Skin of body (tissue), 2 donors: ENCODE measurements around the gene PIK3R3. TPM values are rescaled to one million over a fixed set of nuclear protein-coding genes. Genes with fewer than 3 reads are reported as not detected.
"Not testable (repeated sequence)": the region's sequence is repeated elsewhere in the genome, so short reads cannot be mapped to it uniquely, and the experiment has no call there.

Experiments used
- DNase-seq: peaks from one replicate; lab custom pipeline; 2025; lab: John Stamatoyannopoulos, UW
- total RNA-seq: library from RNA; depleted of rRNA; stranded (reverse); fragments of >200 nt; gene quantifications from one replicate; pipeline ENCODE4 v1.2.3, GENCODE V29; 2014

Gene PIK3R3
- total RNA-seq, 1 donor from 2014 or later, result 5.5 TPM

GRCh38 chr1:46110521-46110920, 21.9 kb downstream of the PIK3R3 start:
- DNase-seq, result no peak

GRCh38 chr1:46102769-46103476, 29.5 kb downstream of the PIK3R3 start:
- DNase-seq, result no peak

- no peak for DNase-seq
Measured at GRCh38 chr1:46099215-46099614, 33.2 kb downstream of the PIK3R3 start.

GRCh38 chr1:46098027-46098712, 34.3 kb downstream of the PIK3R3 start:
- no peak for DNase-seq

GRCh38 chr1:46097149-46097472, 35.3 kb downstream of the PIK3R3 start:
- no peak for DNase-seq

- DNase-seq, result no peak
Measured at GRCh38 chr1:46096269-46097148, 35.9 kb downstream of the PIK3R3 start.

GRCh38 chr1:46095110-46095509, 37.3 kb downstream of the PIK3R3 start:
- not testable (repeated sequence) for DNase-seq

- DNase-seq, result peak; percentile 11
Measured at GRCh38 chr1:46094471-46095005, 37.9 kb downstream of the PIK3R3 start.

GRCh38 chr1:46093832-46094231, 38.6 kb downstream of the PIK3R3 start:
- not testable (repeated sequence) for DNase-seq

- no peak for DNase-seq
Measured at GRCh38 chr1:46087891-46088290, 44.5 kb downstream of the PIK3R3 start.

- DNase-seq, result no peak
Measured at GRCh38 chr1:46086576-46086975, 45.9 kb downstream of the PIK3R3 start.

- DNase-seq, result no peak
Measured at GRCh38 chr1:46084553-46085451, 47.6 kb downstream of the PIK3R3 start.

- DNase-seq, result no peak
Measured at GRCh38 chr1:46083579-46083978, 48.9 kb downstream of the PIK3R3 start.

- DNase-seq, result no peak
Measured at GRCh38 chr1:46081619-46082018, 50.8 kb downstream of the PIK3R3 start.

GRCh38 chr1:46081206-46081605, 51.2 kb downstream of the PIK3R3 start:
- DNase-seq, result no peak

- no peak for DNase-seq
Measured at GRCh38 chr1:46080257-46080656, 52.2 kb downstream of the PIK3R3 start.

- no peak for DNase-seq
Measured at GRCh38 chr1:46077644-46078043, 54.8 kb downstream of the PIK3R3 start.

- DNase-seq, result no peak
Measured at GRCh38 chr1:46076343-46076742, 56.1 kb downstream of the PIK3R3 start.

GRCh38 chr1:46072975-46073374, 59.5 kb downstream of the PIK3R3 start:
- DNase-seq, result no peak

- DNase-seq, result no peak
Measured at GRCh38 chr1:46070164-46070814, 62.1 kb downstream of the PIK3R3 start.
